ENCODE results near the gene BCOR. TPM values are rescaled to one million over a fixed set of nuclear protein-coding genes. Genes with fewer than 3 reads are reported as not detected.

Gene BCOR
- total and polyA plus RNA-seq, 9 of the 15 experiments (the other 6 are each of a cell fraction or from before 2014, with no cell fraction given) = 27.5 to 113 (median 37.6) TPM

GRCh38 chrX:40100537-40101429, 3.0 kb upstream of the BCOR start (continued):
- TF ChIP-seq AFF4 (CRISPR knock-in tag; IDR thresholded peaks at IDR 0.05) (no peak), ZNF124 (CRISPR knock-in tag; IDR thresholded peaks at IDR 0.05) (no peak), FOSL1 (tag; conservative IDR thresholded peaks at IDR 0.05) (no peak), RAD21 (CRISPR knock-in tag; conservative IDR thresholded peaks at IDR 0.05 in 1 of 2, IDR thresholded peaks at IDR 0.05 in 1 of 2) (no peak), SUPT5H (IDR thresholded peaks at IDR 0.05) (no peak), GTF2F1 (IDR thresholded peaks at IDR 0.05; ENCODE audit: low read depth, low read length) (no peak), BRD4 (IDR thresholded peaks at IDR 0.05) (no peak), IFI16 (CRISPR knock-in tag; IDR thresholded peaks at IDR 0.05) (no peak), LEF1 (IDR thresholded peaks at IDR 0.05) (no peak), ZNF778 (CRISPR knock-in tag; IDR thresholded peaks at IDR 0.05) (no peak), NCOA1 (IDR thresholded peaks at IDR 0.05; ENCODE audit: low read depth) (no peak), SMAD2 (IDR thresholded peaks at IDR 0.05; ENCODE audit: low read depth, low read length) (no peak), ARHGAP35 (IDR thresholded peaks at IDR 0.05; ENCODE audit: partially characterized antibody) (no peak), FOS (IDR thresholded peaks at IDR 0.05; ENCODE audit: extremely low read depth, insufficient read length) (no peak)
- TF ChIP-seq, protein P1, sequence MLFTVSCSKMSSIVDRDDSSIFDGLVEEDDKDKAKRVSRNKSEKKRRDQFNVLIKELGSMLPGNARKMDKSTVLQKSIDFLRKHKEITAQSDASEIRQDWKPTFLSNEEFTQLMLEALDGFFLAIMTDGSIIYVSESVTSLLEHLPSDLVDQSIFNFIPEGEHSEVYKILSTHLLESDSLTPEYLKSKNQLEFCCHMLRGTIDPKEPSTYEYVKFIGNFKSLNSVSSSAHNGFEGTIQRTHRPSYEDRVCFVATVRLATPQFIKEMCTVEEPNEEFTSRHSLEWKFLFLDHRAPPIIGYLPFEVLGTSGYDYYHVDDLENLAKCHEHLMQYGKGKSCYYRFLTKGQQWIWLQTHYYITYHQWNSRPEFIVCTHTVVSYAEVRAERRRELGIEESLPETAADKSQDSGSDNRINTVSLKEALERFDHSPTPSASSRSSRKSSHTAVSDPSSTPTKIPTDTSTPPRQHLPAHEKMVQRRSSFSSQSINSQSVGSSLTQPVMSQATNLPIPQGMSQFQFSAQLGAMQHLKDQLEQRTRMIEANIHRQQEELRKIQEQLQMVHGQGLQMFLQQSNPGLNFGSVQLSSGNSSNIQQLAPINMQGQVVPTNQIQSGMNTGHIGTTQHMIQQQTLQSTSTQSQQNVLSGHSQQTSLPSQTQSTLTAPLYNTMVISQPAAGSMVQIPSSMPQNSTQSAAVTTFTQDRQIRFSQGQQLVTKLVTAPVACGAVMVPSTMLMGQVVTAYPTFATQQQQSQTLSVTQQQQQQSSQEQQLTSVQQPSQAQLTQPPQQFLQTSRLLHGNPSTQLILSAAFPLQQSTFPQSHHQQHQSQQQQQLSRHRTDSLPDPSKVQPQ (CRISPR knock-in tag; IDR thresholded peaks at IDR 0.05; ENCODE audit: borderline replicate concordance) = no peak
- TF ChIP-seq, protein P2, sequence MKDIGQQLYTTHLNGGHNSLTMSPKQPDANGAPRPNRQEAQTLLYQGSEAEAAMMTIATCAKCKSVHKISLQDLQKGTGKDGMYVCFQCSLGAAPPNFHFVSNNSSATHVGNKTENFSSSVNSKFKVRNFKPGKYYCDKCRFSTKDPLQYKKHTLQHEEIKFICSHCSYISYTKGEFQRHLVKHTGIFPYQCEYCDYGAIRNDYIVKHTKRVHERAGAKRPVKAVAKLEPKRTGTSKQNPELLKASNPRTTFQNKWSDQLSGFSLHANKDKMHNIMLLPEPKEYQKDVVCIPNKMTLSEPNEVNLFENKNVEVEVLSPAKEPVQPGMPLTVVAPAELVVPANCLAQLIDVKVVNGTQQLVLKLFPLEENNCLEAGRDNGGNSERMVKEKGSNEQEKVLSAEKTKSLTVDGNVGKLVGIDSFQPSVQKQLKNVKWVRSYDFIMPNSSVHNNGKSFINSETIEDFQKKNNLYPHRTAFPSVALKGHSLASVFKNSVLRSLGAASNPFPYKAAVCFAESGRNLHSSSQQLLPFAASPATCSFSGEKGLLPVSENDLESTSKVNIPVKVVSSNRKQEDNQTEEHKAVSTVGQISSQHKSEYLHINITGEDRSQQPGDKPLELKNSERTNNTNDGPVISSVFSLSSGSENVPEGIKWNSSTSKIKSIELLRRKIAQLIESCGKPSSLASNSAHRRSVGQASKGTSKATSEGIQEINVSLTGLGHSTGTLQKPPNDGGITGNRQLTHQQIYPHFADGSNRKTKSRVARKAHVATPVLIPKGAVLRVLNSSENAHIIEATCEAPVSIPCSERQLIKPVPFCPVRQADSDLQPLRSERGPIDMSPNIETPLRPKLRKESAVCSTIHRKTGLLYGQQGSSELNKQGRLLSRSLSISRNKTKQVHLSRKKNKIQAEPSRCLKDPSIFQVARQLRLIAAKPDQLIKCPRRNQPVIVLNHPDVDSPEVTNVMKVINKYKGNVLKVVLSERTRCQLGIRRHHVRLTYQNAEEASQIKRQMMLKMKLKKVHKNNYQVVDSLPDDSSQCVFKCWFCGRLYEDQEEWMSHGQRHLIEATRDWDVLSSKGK (CRISPR knock-in tag; IDR thresholded peaks at IDR 0.05) = no peak
- TF ChIP-seq, protein P3, sequence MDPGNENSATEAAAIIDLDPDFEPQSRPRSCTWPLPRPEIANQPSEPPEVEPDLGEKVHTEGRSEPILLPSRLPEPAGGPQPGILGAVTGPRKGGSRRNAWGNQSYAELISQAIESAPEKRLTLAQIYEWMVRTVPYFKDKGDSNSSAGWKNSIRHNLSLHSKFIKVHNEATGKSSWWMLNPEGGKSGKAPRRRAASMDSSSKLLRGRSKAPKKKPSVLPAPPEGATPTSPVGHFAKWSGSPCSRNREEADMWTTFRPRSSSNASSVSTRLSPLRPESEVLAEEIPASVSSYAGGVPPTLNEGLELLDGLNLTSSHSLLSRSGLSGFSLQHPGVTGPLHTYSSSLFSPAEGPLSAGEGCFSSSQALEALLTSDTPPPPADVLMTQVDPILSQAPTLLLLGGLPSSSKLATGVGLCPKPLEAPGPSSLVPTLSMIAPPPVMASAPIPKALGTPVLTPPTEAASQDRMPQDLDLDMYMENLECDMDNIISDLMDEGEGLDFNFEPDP (CRISPR knock-in tag; IDR thresholded peaks at IDR 0.05) = no peak
